Measurements from ENCODE around the gene CDAN1. TPM values are rescaled to one million over a fixed set of nuclear protein-coding genes. Genes with fewer than 3 reads are reported as not detected.
"Not testable (repeated sequence)": the region's sequence is repeated elsewhere in the genome, so short reads cannot be mapped to it uniquely, and the experiment has no call there.

The CDAN1 gene
- total and polyA plus RNA-seq, 2 donors (not counting 1 experiment from before 2014, with no cell fraction given) = 3.0 to 8.9 TPM

GRCh38 chr15:42686281-42686680, 50.6 kb downstream of the CDAN1 start:
- DNase-seq (ENCODE audit: low read depth in 2 of 2) = no peak
- H3K27me3 ChIP-seq (ENCODE audit: control insufficient read depth, insufficient read depth, low read length) = no peaks in the 10 kb centered on the region
- H4K20me1 ChIP-seq (ENCODE audit: control insufficient read depth, extremely low read depth, insufficient read depth, low read length) = no peaks in the 10 kb centered on the region

GRCh38 chr15:42681119-42681518, 55.8 kb downstream of the CDAN1 start:
- no peak overlapping the region for H3K4me2 ChIP-seq (ENCODE audit: extremely low read depth, insufficient read depth, low read length)
- DNase-seq (ENCODE audit: low read depth in 2 of 2) = no peak
- no peaks in the 10 kb centered on the region for H4K20me1 ChIP-seq (ENCODE audit: control insufficient read depth, extremely low read depth, insufficient read depth, low read length)
- no peak overlapping the region for H3K9ac ChIP-seq (ENCODE audit: insufficient read depth, low read length)
- H3K9me3 ChIP-seq (ENCODE audit: control insufficient read depth, insufficient read depth, low read depth, low read length) = no peaks in the 10 kb centered on the region
- no peaks in the 10 kb centered on the region for H3K4me1 ChIP-seq (ENCODE audit: control insufficient read depth, extremely low read depth, insufficient read depth, low read length)
- H2AFZ ChIP-seq (ENCODE audit: low read length) = no peak overlapping the region
- H3K79me2 ChIP-seq (ENCODE audit: control insufficient read depth, insufficient read depth, low read length) = no peaks in the 10 kb centered on the region
- no peak for TF ChIP-seq CTCF (conservative IDR thresholded peaks at IDR 0.05 in 1 of 2, IDR thresholded peaks at IDR 0.05 in 1 of 2; ENCODE audit: low read depth in 1 of 2, low read length in 2 of 2)
- TF ChIP-seq EZH2 (IDR thresholded peaks at IDR 0.05; ENCODE audit: low read length, missing control alignments) = no peak
- no peak overlapping the region for H3K27ac ChIP-seq (ENCODE audit: insufficient read depth, low read length)
- no peaks in the 10 kb centered on the region for H3K27me3 ChIP-seq (ENCODE audit: control insufficient read depth, insufficient read depth, low read length)
- peaks cover 6% of the 10 kb centered on the region for H3K36me3 ChIP-seq (ENCODE audit: control insufficient read depth, insufficient read depth, low read length)
- H3K4me3 ChIP-seq (replicated peaks in 1 of 4; ENCODE audit: control extremely low read depth in 1 of 4, insufficient read depth in 1 of 4, low read depth in 3 of 4, low read length in 4 of 4) = no peak overlapping the region

More at GRCh38 chr15:42686281-42686680, 50.6 kb downstream of the CDAN1 start:
- H3K79me2 ChIP-seq (ENCODE audit: control insufficient read depth, insufficient read depth, low read length) = no peaks in the 10 kb centered on the region
- H3K4me3 ChIP-seq (replicated peaks in 1 of 4; ENCODE audit: control extremely low read depth in 1 of 4, insufficient read depth in 1 of 4, low read depth in 3 of 4, low read length in 4 of 4) = no peak overlapping the region
- no peaks in the 10 kb centered on the region for H3K9me3 ChIP-seq (ENCODE audit: control insufficient read depth, insufficient read depth, low read depth, low read length)
- H3K4me2 ChIP-seq (ENCODE audit: extremely low read depth, insufficient read depth, low read length) = no peak overlapping the region
- H2AFZ ChIP-seq (ENCODE audit: low read length) = no peak overlapping the region
- no peak overlapping the region for H3K9ac ChIP-seq (ENCODE audit: insufficient read depth, low read length)
- TF ChIP-seq CTCF (conservative IDR thresholded peaks at IDR 0.05 in 1 of 2, IDR thresholded peaks at IDR 0.05 in 1 of 2; ENCODE audit: low read depth in 1 of 2, low read length in 2 of 2) (no peak), EZH2 (IDR thresholded peaks at IDR 0.05; ENCODE audit: low read length, missing control alignments) (no peak)
- H3K4me1 ChIP-seq (ENCODE audit: control insufficient read depth, extremely low read depth, insufficient read depth, low read length) = no peaks in the 10 kb centered on the region
- no peak overlapping the region for H3K27ac ChIP-seq (ENCODE audit: insufficient read depth, low read length)
- peaks cover 6% of the 10 kb centered on the region for H3K36me3 ChIP-seq (ENCODE audit: control insufficient read depth, insufficient read depth, low read length)

GRCh38 chr15:42680142-42680482, 56.8 kb downstream of the CDAN1 start:
- not testable (repeated sequence) for H3K27ac ChIP-seq (ENCODE audit: insufficient read depth, low read length); H3K4me1 ChIP-seq (ENCODE audit: control insufficient read depth, extremely low read depth, insufficient read depth, low read length); H2AFZ ChIP-seq (ENCODE audit: low read length); H3K27me3 ChIP-seq (ENCODE audit: control insufficient read depth, insufficient read depth, low read length); H3K36me3 ChIP-seq (ENCODE audit: control insufficient read depth, insufficient read depth, low read length); H3K79me2 ChIP-seq (ENCODE audit: control insufficient read depth, insufficient read depth, low read length); H3K4me2 ChIP-seq (ENCODE audit: extremely low read depth, insufficient read depth, low read length); H3K9me3 ChIP-seq (ENCODE audit: control insufficient read depth, insufficient read depth, low read depth, low read length); H3K4me3 ChIP-seq (replicated peaks in 1 of 4; ENCODE audit: control extremely low read depth in 1 of 4, insufficient read depth in 1 of 4, low read depth in 3 of 4, low read length in 4 of 4); H3K9ac ChIP-seq (ENCODE audit: insufficient read depth, low read length); H4K20me1 ChIP-seq (ENCODE audit: control insufficient read depth, extremely low read depth, insufficient read depth, low read length)
- DNase-seq (ENCODE audit: low read depth in 2 of 2) = peak in 1 of 2 donors; percentile 19
